Upper lobe of left lung (tissue), 4 donors: ENCODE results near the gene FEM1C.

Experiments
- CTCF ChIP-seq, 6 experiments: fragments of 450-650 bp in 4 of 6; fragments of 200-600 bp in 2 of 6; sonication (generic) in 2 of 6; IDR thresholded peaks; one replicate each; pipeline ENCODE4 v1.5.1; 2016 to 2019; ENCODE audit warnings: antibody characterized with exemption in 6 of 6
- EP300 ChIP-seq, 4 donors: sonication (generic); formaldehyde crosslinking; IDR thresholded peaks; one replicate each; pipeline ENCODE4 v1.5.1; 2017; ENCODE audit warnings: antibody characterized with exemption in 4 of 4, control low read depth in 2 of 4
- POLR2AphosphoS5 ChIP-seq, 2 donors: sonication (generic); formaldehyde crosslinking; IDR thresholded peaks; one replicate each; pipeline ENCODE4 v1.5.1; 2017; ENCODE audit warnings: antibody characterized with exemption in 2 of 2

- TF ChIP-seq POLR2AphosphoS5 (IDR thresholded peaks at IDR 0.05), result no peak
- TF ChIP-seq CTCF (IDR thresholded peaks at IDR 0.05), result no peak
- TF ChIP-seq EP300 (IDR thresholded peaks at IDR 0.05), result no peak
Observed at GRCh38 chr5:115503420-115503819, 41.2 kb downstream of the FEM1C start.
